GM11168 (cell line): ENCODE measurements around the gene NUBP2.
"Not testable (repeated sequence)": the region's sequence is repeated elsewhere in the genome, so short reads cannot be mapped to it uniquely, and the experiment has no call there.

Source experiments
- in situ Hi-C: fragments of 300-500 bp; cut with MboI; formaldehyde crosslinking; loops from one replicate; pipeline ENCODE4 v1.12.0; 2022; ENCODE audit warnings: low sequenced_read_pairs; ENCODE audit not compliant: unreplicated experiment

The NUBP2 gene

GRCh38 chr16:1794221-1794871, 11.6 kb downstream of the NUBP2 start:
- in situ Hi-C loops = no loop called here

- in situ Hi-C loops = no loop called here
Observed at GRCh38 chr16:1794908-1795666, 12.3 kb downstream of the NUBP2 start.

GRCh38 chr16:1799263-1799662, 16.5 kb downstream of the NUBP2 start:
- in situ Hi-C loops = not testable (repeated sequence)

- in situ Hi-C loops = no loop called here
Observed at GRCh38 chr16:1800701-1801100, 17.9 kb downstream of the NUBP2 start.

- in situ Hi-C loops = no loop called here
Observed at GRCh38 chr16:1807626-1808025, 24.9 kb downstream of the NUBP2 start.

GRCh38 chr16:1808691-1809090, 25.9 kb downstream of the NUBP2 start:
- in situ Hi-C loops = no loop called here

GRCh38 chr16:1809281-1809801, 26.6 kb downstream of the NUBP2 start:
- in situ Hi-C loops = no loop called here

GRCh38 chr16:1810106-1810505, 27.3 kb downstream of the NUBP2 start:
- in situ Hi-C loops = no loop called here

GRCh38 chr16:1810536-1810935, 27.8 kb downstream of the NUBP2 start:
- in situ Hi-C loops = no loop called here

GRCh38 chr16:1812732-1813163, 30.0 kb downstream of the NUBP2 start:
- in situ Hi-C loops = no loop called here

GRCh38 chr16:1815461-1815860, 32.7 kb downstream of the NUBP2 start:
- in situ Hi-C loops = no loop called here

- in situ Hi-C loops = no loop called here
Observed at GRCh38 chr16:1816396-1817275, 33.9 kb downstream of the NUBP2 start.

GRCh38 chr16:1817276-1817589, 34.5 kb downstream of the NUBP2 start:
- in situ Hi-C loops = no loop called here

- in situ Hi-C loops = no loop called here
Observed at GRCh38 chr16:1817716-1818115, 35.0 kb downstream of the NUBP2 start.

- in situ Hi-C loops = no loop called here
Observed at GRCh38 chr16:1818204-1818872, 35.6 kb downstream of the NUBP2 start.

- in situ Hi-C loops = no loop called here
Observed at GRCh38 chr16:1818873-1819525, 36.2 kb downstream of the NUBP2 start.

GRCh38 chr16:1819611-1820010, 36.9 kb downstream of the NUBP2 start:
- in situ Hi-C loops = no loop called here

GRCh38 chr16:1820096-1820945, 37.6 kb downstream of the NUBP2 start:
- in situ Hi-C loops = no loop called here

- in situ Hi-C loops = no loop called here
Observed at GRCh38 chr16:1820946-1821290, 38.2 kb downstream of the NUBP2 start.
